SU-DHL-6 (cell line): ENCODE results near the gene ACOX3.

ENCODE experiments used
- EZH2phosphoT487 ChIP-seq: fragments of 200-600 bp; sonication (generic), shearing (Covaris generic); conservative IDR thresholded peaks from 2 replicates; pipeline ENCODE4 v1.6.1; 2018; ENCODE audit warnings: mild to moderate bottlenecking, antibody characterized with exemption, low read length, moderate library complexity, mixed read lengths
- TF ChIP-seq, protein P1 (sequence below): fragments of 200-600 bp; sonication (generic); IDR thresholded peaks from one replicate; pipeline ENCODE4 v1.5.1; 2017; ENCODE audit warnings: antibody characterized with exemption, mild to moderate bottlenecking, low read length, moderate library complexity; ENCODE audit not compliant: insufficient read depth, poor library complexity, severe bottlenecking

DNA sequence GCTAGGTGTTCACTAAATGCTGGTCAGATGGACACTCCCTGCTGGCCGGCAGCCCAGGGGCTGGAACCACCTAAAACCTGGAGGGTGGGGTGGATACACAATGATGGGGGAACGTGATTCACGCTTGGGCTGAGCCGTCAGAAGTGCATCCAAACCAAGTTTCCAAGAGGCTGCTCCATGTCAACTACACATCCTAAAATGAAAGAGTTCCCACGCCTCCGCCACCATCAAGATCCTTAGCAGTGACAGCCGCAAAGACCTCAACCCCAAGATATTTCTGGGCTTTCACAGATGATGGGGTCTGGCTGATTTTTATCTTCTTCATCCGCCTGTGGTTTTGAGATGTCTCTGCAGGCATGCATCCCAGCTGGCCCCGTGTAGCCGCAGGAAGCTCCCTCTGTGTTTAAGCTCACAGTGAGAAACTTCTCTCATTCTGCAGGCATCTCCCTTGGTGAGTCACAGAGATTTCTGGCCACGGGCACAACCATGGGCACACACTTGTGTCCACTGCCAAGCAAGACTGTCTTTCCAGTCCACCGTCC, 86.5 kb downstream of the ACOX3 start:
- TF ChIP-seq, protein P1, sequence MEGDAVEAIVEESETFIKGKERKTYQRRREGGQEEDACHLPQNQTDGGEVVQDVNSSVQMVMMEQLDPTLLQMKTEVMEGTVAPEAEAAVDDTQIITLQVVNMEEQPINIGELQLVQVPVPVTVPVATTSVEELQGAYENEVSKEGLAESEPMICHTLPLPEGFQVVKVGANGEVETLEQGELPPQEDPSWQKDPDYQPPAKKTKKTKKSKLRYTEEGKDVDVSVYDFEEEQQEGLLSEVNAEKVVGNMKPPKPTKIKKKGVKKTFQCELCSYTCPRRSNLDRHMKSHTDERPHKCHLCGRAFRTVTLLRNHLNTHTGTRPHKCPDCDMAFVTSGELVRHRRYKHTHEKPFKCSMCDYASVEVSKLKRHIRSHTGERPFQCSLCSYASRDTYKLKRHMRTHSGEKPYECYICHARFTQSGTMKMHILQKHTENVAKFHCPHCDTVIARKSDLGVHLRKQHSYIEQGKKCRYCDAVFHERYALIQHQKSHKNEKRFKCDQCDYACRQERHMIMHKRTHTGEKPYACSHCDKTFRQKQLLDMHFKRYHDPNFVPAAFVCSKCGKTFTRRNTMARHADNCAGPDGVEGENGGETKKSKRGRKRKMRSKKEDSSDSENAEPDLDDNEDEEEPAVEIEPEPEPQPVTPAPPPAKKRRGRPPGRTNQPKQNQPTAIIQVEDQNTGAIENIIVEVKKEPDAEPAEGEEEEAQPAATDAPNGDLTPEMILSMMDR = no peak
- TF ChIP-seq EZH2phosphoT487 = no peak
